22Rv1 (cell line): ENCODE measurements around the gene COL13A1.

ENCODE experiments used
- H3K27ac ChIP-seq: fragments of 450-650 bp; 2 replicates; pipeline ENCODE4 v1.5.1; 2017
- ZFX ChIP-seq: fragments of 450-650 bp; IDR thresholded peaks from 2 replicates; pipeline ENCODE4 v1.6.1; 2017; ENCODE audit warnings: antibody characterized with exemption, borderline replicate concordance
- TF ChIP-seq, protein P1 (sequence below): fragments of 450-650 bp; IDR thresholded peaks from 2 replicates; pipeline ENCODE4 v1.5.1; 2017; ENCODE audit warnings: mild to moderate bottlenecking

COL13A1 gene

DNA sequence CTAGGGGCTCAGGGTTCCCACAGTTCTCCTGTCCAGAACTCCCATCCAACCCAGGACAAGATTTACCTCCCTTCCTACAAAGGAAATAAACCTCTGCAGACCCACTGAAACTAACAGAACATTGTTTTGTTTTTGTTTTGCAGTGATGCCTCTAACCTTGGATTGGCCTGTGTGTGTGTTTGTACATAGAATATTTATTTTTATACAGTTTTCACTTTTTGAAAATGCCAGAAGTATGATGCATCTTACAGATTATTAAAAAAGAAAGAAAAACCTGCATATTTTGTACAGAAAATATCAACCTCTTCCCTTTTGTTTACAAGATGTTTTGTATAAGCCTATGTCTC lies 156.8 kb downstream of the COL13A1 start:
- TF ChIP-seq, protein P1, sequence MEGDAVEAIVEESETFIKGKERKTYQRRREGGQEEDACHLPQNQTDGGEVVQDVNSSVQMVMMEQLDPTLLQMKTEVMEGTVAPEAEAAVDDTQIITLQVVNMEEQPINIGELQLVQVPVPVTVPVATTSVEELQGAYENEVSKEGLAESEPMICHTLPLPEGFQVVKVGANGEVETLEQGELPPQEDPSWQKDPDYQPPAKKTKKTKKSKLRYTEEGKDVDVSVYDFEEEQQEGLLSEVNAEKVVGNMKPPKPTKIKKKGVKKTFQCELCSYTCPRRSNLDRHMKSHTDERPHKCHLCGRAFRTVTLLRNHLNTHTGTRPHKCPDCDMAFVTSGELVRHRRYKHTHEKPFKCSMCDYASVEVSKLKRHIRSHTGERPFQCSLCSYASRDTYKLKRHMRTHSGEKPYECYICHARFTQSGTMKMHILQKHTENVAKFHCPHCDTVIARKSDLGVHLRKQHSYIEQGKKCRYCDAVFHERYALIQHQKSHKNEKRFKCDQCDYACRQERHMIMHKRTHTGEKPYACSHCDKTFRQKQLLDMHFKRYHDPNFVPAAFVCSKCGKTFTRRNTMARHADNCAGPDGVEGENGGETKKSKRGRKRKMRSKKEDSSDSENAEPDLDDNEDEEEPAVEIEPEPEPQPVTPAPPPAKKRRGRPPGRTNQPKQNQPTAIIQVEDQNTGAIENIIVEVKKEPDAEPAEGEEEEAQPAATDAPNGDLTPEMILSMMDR = peak; percentile 70
- no peak for TF ChIP-seq ZFX
- no peak overlapping the region for H3K27ac ChIP-seq

DNA sequence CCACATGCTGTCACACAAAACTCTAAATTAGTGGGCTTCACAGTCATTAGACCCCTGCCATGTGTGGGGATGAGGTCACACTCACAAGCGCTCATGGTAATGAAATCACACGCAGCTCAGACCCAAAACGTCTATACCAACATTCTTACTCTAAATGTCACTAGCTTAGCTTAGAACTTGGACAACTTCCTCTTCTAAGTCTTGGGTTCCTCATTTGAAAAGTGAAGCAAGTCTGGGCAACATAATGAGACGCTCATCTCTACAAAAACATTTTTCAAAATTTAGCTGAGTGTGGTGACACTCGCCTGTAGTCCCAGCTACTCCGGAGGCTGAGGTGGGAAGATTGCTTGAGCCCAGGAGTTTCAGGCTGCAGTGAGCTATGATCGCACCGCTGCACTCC lies 158.2 kb downstream of the COL13A1 start:
- H3K27ac ChIP-seq = no peak overlapping the region
- TF ChIP-seq, protein P1 = no peak
- no peak for TF ChIP-seq ZFX

DNA sequence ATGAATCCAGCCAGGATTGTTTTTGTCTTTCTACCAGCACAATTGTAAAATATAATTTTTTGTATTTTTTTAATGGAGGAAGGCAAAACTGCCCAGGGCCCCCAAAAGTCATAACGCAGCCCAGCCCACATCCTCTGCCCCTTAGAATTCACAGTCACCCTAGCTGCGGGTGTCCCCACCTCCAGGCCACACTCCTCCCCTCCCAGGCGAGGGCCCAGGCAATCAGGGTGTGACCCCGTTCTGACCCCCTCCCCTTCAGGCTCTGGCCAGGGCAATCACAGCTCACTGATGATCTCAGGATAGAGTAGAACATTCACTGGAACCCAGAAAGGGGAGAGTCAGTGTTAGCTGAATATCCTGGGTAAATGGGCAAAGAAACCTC lies 158.9 kb downstream of the COL13A1 start:
- TF ChIP-seq ZFX = no peak
- TF ChIP-seq, protein P1 = no peak
- no peak overlapping the region for H3K27ac ChIP-seq

- H3K27ac ChIP-seq = no peak overlapping the region
- TF ChIP-seq, protein P1 = peak; percentile 59
- TF ChIP-seq ZFX = no peak
These were observed 159.5 kb downstream of the COL13A1 start for GRCh38 chr10:69960988-69961880.

DNA sequence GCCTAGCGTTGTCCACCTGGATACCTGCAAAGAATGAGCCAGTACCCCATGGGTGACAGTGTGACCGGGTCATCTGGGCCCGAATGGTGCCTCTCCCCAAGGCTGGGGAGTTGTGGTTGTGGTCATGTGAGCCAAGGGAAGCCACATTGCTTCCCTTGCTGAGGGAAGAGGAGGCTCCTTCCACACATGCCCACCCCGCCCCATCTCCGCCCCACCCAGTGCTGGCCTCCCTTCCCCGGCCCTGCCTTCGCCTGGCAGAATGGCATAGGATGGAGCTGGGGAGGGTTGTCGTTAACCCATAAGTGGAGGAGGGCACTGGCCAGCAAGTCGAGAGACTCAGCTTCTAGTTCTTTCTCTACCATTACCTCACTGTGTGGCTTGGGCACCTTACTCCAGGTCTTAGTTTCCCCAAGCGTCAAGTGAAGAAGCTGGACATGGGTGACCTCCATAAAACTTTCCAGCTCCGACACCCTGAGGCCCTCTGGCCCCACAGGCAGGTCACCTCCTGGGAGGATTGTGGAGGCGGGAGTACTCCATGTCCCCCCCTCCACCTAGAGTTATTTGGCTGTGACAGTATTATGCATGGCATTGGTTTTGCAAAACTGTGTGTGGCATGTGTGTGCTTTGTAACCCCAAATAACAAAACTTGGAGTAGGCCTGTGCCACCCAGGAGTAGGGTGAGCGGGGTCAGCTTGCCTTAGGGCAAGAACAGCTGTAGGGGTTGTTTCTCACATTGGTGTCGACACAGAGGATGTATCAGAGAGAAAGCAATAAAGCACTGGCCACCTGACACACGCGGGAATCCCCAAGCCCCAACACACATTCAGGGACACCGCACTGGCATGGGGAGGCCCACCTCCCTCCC lies 160.4 kb downstream of the COL13A1 start:
- TF ChIP-seq, protein P1 = no peak
- no peak overlapping the region for H3K27ac ChIP-seq

GRCh38 chr10:69962746-69963135 lies 161.0 kb downstream of the COL13A1 start:
- no peak for TF ChIP-seq ZFX
- TF ChIP-seq, protein P1 = no peak
- no peak overlapping the region for H3K27ac ChIP-seq
